ENCODE measurements around the gene PSMG4. TPM values are rescaled to one million over a fixed set of nuclear protein-coding genes. Genes with fewer than 3 reads are reported as not detected.
A peak's percentile ranks its signal among the peaks of the same experiment; 100 is the strongest.

Gene PSMG4
- polyA plus RNA-seq, 1 donor from 2014 or later: 43.5 TPM

- Mint-ChIP-seq H3K4me1 (peaks cover 21 to 31% (median 22%) of the 10 kb centered on the region in 3 donors), H3K4me3 (peak within 1 kb of the TSS; percentile 76 to 90 (median 84)), H3K9me3 (no peaks in the 10 kb centered on the region), H3K27ac (peak within 1 kb of the TSS in 2 of 3 donors; percentile 67 to 76), H3K27me3 (peaks cover 46% of the 10 kb centered on the region), H3K36me3 (no peaks in the 10 kb centered on the region)
Observed at GRCh38 chr6:3227363-3228045, 31.2 kb upstream of the PSMG4 start, which contains the start of gene TUBB2B. Gene TUBB2B (minus strand): TSS chr6:3227653. CDS start chr6:3227543, 110 bp downstream.

GRCh38 chr6:3228046-3228671, 30.6 kb upstream of the PSMG4 start:
- peak overlapping the region; percentile 72 to 90 (median 82) for H3K4me3 Mint-ChIP-seq
- H3K4me1 Mint-ChIP-seq: peaks cover 21 to 31% (median 22%) of the 10 kb centered on the region in 3 donors
- H3K9me3 Mint-ChIP-seq: no peaks in the 10 kb centered on the region
- H3K27ac Mint-ChIP-seq: peak overlapping the region in 2 of 3 donors; percentile 13 to 76
- H3K27me3 Mint-ChIP-seq: peaks cover 52% of the 10 kb centered on the region
- no peaks in the 10 kb centered on the region for H3K36me3 Mint-ChIP-seq

- Mint-ChIP-seq H3K27ac (peak overlapping the region; percentile 25 to 78 (median 36)), H3K4me3 (peak overlapping the region; percentile 80 to 91 (median 86)), H3K36me3 (no peaks in the 10 kb centered on the region), H3K9me3 (no peaks in the 10 kb centered on the region), H3K4me1 (peaks cover 21 to 31% (median 22%) of the 10 kb centered on the region in 3 donors), H3K27me3 (peaks cover 59% of the 10 kb centered on the region)
Observed at GRCh38 chr6:3228771-3229565, 29.8 kb upstream of the PSMG4 start.

- peaks cover 65% of the 10 kb centered on the region for H3K27me3 Mint-ChIP-seq
- H3K4me1 Mint-ChIP-seq: peaks cover 21 to 31% (median 22%) of the 10 kb centered on the region in 3 donors
- no peaks in the 10 kb centered on the region for H3K9me3 Mint-ChIP-seq
- peak overlapping the region; percentile 70 to 90 (median 82) for H3K4me3 Mint-ChIP-seq
- peak overlapping the region in 1 of 3 donors; percentile 25 for H3K27ac Mint-ChIP-seq
- H3K36me3 Mint-ChIP-seq: no peaks in the 10 kb centered on the region
Observed at GRCh38 chr6:3229566-3230178, 29.1 kb upstream of the PSMG4 start.

- Mint-ChIP-seq H3K27me3 (peaks cover 65% of the 10 kb centered on the region), H3K27ac (peak overlapping the region; percentile 25 to 82 (median 76)), H3K4me1 (peaks cover 21 to 31% (median 22%) of the 10 kb centered on the region in 3 donors), H3K9me3 (no peaks in the 10 kb centered on the region), H3K36me3 (no peaks in the 10 kb centered on the region), H3K4me3 (peak overlapping the region; percentile 78 to 85 (median 82))
Observed at GRCh38 chr6:3230256-3230882, 28.4 kb upstream of the PSMG4 start.

GRCh38 chr6:3230900-3231246, 27.9 kb upstream of the PSMG4 start:
- Mint-ChIP-seq H3K4me1 (peaks cover 21 to 31% (median 22%) of the 10 kb centered on the region in 3 donors), H3K36me3 (no peaks in the 10 kb centered on the region), H3K27me3 (peaks cover 68% of the 10 kb centered on the region), H3K9me3 (no peaks in the 10 kb centered on the region), H3K27ac (peak overlapping the region; percentile 25 to 82 (median 31)), H3K4me3 (peak overlapping the region in 3 of 4 donors; percentile 78 to 85 (median 80))

GRCh38 chr6:3231247-3232016, 27.3 kb upstream of the PSMG4 start:
- peaks cover 70% of the 10 kb centered on the region for H3K27me3 Mint-ChIP-seq
- no peaks in the 10 kb centered on the region for H3K9me3 Mint-ChIP-seq
- no peaks in the 10 kb centered on the region for H3K36me3 Mint-ChIP-seq
- H3K4me3 Mint-ChIP-seq: peak overlapping the region; percentile 60 to 91 (median 84)
- H3K27ac Mint-ChIP-seq: peak overlapping the region in 2 of 3 donors; percentile 63 to 82
- H3K4me1 Mint-ChIP-seq: peaks cover 21 to 30% (median 24%) of the 10 kb centered on the region in 3 donors

- Mint-ChIP-seq H3K27me3 (peaks cover 68% of the 10 kb centered on the region), H3K4me3 (peak overlapping the region in 2 of 4 donors; percentile 23 to 91), H3K4me1 (peaks cover 21 to 26% (median 21%) of the 10 kb centered on the region in 3 donors), H3K27ac (peak overlapping the region in 1 of 3 donors; percentile 63), H3K9me3 (no peaks in the 10 kb centered on the region), H3K36me3 (no peaks in the 10 kb centered on the region)
Observed at GRCh38 chr6:3232017-3232945, 26.5 kb upstream of the PSMG4 start.

- H3K27ac Mint-ChIP-seq: no peak overlapping the region
Observed at GRCh38 chr6:3233321-3233720, 25.4 kb upstream of the PSMG4 start.

GRCh38 chr6:3233904-3234303, 24.8 kb upstream of the PSMG4 start:
- H3K36me3 Mint-ChIP-seq: no peaks in the 10 kb centered on the region
- H3K27ac Mint-ChIP-seq: no peak overlapping the region
- H3K4me1 Mint-ChIP-seq: peaks cover 17 to 25% (median 20%) of the 10 kb centered on the region in 3 donors

More at GRCh38 chr6:3233321-3233720, 25.4 kb upstream of the PSMG4 start:
- H3K27me3 Mint-ChIP-seq: peaks cover 65% of the 10 kb centered on the region
- H3K9me3 Mint-ChIP-seq: no peaks in the 10 kb centered on the region
- no peaks in the 10 kb centered on the region for H3K36me3 Mint-ChIP-seq
- H3K4me1 Mint-ChIP-seq: peaks cover 21 to 28% (median 23%) of the 10 kb centered on the region in 3 donors
- no peak overlapping the region for H3K4me3 Mint-ChIP-seq

GRCh38 chr6:3235486-3235885, 23.3 kb upstream of the PSMG4 start:
- no peaks in the 10 kb centered on the region for H3K9me3 Mint-ChIP-seq
- no peak overlapping the region for H3K27ac Mint-ChIP-seq
- no peak overlapping the region for H3K4me3 Mint-ChIP-seq
- H3K36me3 Mint-ChIP-seq: no peaks in the 10 kb centered on the region
- H3K4me1 Mint-ChIP-seq: peaks cover 9 to 13% (median 11%) of the 10 kb centered on the region in 3 donors
- H3K27me3 Mint-ChIP-seq: peaks cover 51% of the 10 kb centered on the region

More at GRCh38 chr6:3233904-3234303, 24.8 kb upstream of the PSMG4 start:
- no peaks in the 10 kb centered on the region for H3K9me3 Mint-ChIP-seq
- no peak overlapping the region for H3K4me3 Mint-ChIP-seq
- H3K27me3 Mint-ChIP-seq: peaks cover 65% of the 10 kb centered on the region

- H3K4me1 Mint-ChIP-seq: peaks cover 4 to 12% (median 8%) of the 10 kb centered on the region in 3 donors
- H3K27me3 Mint-ChIP-seq: peaks cover 47% of the 10 kb centered on the region
- H3K36me3 Mint-ChIP-seq: no peaks in the 10 kb centered on the region
- no peaks in the 10 kb centered on the region for H3K9me3 Mint-ChIP-seq
- H3K27ac Mint-ChIP-seq: no peak overlapping the region
- H3K4me3 Mint-ChIP-seq: no peak overlapping the region
Observed at GRCh38 chr6:3236005-3236404, 22.7 kb upstream of the PSMG4 start.
